GM18502 (cell line): ENCODE measurements around the gene VPS50.

ENCODE experiments used
- ATAC-seq: cut with Tn5 transposase; IDR thresholded peaks from one replicate; pipeline ENCODE4 v1.9.1; 2021; ENCODE audit warnings: mild to moderate bottlenecking; ENCODE audit not compliant: unreplicated experiment, poor library complexity

The VPS50 gene

DNA sequence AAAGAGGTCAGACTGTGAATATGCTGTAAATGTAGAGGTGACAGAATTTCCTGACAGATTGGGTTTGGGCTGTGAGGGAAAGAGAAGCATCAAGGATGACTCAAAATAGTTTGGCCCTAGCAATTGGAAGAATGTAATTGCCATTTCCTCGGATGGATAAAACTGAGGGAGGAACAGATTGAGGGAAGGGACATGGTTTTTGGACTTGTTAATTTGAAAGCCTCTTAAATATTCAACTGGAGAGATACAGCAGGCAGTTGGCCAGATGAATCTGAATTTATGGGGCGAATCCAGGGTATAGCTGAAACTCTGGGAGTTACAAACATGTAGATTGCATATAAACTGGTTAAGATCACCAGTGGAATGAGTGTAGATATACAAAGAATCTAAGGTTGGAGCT, 3.4 kb downstream of the VPS50 start:
- ATAC-seq = no peak

DNA sequence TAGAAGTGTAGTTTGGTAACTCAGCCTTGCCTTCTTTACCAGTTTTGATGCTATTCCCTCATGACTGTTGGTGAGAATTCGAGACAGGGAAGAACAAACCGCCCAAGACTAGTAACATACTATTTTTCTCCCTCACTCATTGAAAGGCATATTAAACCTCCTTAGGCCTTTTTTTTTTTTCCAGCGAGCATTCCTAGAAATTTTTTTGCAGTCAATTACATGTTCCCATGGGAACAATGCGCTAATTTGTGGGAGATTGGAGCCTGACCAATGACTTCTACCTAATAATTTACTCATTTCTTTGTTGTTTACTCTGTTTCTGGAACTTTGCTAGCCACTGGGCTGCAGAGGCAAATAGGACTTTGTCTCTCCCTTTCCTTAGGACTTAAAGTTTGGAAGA, 6.0 kb downstream of the VPS50 start:
- ATAC-seq = no peak

DNA sequence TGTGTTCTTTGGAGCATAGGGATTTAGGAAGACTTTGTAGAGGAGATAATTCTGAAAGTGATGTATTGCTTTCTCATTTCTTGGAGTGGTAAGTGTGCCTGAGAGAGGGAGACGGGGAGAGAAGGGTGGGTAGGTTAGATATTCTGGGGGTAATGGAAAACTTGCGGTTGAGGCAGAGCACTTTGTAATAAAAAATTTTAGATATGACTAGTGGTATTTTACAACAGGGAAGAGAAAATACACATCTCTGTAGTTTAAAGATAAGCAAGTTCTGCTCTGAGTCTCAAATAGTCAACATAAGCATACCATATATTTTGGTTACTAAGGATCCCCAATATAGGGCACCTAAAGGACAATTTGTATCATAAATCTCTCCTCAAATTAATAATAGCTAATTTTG, 6.6 kb downstream of the VPS50 start:
- ATAC-seq = no peak

DNA sequence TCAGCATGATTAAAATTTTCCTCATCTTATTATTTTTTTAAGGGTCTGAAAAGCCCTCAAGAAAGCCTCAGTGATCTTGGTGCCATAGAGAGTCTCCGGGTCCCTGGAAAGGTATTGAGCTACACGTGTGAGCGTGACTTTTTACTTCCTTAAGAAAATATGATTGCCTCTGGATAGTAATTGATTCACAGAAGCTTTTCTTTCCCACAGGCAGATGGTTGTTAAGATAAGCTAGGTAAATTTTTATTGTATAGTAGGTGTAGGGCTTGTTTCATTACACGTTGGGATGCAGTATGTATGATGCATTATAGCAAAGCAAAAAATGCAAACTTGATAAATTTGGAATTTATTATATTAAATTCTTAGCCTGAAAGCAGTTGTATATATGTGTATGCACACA, 7.7 kb downstream of the VPS50 start:
- no peak for ATAC-seq

DNA sequence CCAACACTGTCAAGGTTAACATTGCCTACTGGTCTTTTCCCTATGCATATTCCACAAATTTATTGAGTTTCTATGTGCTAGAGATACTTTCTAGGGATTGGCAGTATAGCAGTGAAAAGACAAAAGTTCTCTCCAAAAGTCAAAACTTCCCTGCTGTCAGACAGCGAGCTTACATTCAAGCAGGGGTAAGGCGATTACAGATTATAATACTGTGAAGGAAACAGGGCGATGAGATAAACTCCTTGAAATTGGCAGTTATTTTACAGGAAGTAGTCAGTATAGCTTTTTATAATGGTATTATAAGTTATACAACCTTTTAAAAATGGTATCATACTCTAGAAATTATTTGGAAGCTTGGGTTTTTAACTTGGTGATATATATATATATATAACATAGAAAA, 9.9 kb downstream of the VPS50 start:
- ATAC-seq = no peak

DNA sequence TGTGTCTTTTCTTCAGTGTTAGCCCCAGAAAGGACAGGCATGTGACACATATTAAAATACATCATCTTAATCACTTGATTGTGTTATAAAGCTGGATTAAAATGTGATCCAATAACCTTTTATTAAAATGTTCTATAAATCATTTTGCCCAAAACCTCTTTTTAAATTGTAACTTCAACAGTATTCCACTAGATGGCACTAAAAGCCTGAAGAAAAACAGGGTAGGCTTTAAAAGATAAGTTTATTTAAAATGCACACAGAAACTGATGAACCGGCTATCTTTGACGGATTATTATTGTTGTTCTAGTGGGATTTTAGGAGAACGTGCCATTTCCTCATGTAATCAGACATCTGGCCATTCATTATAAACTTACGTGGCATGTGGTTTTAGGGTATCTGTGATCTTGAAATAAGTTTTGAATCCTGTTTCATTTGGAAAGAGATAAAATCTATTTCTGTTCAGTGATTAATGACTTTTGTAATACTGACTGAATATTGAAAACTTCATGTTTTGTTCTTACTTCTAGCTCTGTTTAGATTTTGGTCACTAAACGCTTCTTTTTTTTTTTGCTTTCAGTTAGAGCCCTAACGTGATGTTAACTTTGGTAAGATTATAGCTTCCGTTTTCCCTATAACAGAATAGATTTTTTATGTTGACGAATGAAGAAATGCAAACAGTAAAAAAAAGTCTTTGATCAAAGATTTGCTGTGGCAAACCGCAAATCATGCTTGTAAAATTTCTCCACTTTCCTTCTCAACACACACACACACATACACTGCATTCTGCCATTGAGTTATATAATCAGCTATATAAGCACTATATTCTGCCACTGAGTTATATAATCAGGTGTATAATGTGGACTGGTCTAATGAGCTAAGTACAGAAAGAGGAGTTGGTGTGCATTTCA, 13.6 kb downstream of the VPS50 start:
- ATAC-seq = no peak

DNA sequence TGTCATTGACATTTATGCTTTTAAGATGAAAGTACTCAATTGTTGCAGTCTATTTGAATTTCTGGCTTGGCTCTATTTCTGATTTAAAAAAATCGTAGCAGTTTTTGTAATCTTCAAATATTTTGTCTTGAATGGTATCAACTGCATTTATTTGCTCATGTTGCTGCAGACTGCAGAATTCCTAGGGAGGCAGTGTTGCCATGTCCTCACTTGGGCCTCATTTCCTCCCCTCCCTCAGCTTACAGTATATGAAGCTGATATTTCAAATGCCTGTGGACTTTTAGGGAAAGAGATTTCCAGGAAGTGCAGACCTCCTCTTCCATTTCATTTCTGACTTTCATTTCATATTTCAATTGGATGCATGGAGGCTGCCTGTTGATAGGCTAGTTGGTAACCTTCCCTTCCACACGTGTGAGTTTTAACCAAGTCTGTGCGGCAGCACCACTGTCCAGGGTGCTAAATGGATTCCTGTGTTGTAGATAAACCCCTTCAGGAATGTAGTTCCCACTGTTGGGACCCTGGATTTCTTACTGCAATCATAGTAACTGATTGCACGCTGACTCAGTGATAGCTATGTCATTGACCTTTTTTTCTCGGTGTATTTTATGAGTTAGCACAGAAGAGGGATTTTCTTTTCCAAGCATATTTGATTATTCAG, 17.5 kb downstream of the VPS50 start:
- ATAC-seq = no peak

DNA sequence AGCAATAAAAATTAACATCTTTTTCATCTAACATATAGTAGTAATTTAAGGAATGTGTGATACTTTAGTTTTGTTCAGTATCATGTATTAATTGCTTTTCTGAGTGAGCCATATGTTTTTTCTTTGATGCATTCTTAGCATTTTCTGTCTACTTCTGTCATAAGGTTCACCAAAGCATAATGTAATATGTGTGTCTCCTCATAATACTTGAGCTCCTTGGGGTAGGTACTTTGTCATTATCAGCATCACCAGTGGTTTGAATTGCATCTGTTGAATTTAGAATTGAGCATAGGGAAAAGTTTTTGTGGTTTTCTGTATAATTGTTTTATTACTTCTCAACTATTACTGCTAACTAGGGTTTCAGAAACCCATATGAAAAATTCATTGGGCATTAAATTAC, 26.5 kb downstream of the VPS50 start:
- no peak for ATAC-seq

DNA sequence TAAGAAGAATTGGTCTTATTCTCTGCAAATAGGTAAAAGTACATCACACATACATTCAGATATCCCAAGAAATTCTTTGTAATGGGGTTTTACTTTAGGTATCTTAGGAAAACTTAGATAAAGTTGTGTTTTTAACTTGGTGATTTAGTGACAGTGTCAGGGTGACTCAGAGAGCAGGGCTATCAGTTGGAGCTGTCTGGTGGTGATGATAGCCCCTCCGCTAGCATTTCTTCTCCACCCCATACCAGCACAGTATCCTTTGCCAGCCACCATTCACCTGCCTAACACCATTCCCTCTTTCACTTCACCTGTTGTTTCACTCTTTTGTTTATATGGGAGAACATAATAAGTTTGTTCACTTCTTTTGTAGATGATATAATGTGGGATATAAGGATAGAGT, 30.4 kb downstream of the VPS50 start:
- ATAC-seq = no peak

DNA sequence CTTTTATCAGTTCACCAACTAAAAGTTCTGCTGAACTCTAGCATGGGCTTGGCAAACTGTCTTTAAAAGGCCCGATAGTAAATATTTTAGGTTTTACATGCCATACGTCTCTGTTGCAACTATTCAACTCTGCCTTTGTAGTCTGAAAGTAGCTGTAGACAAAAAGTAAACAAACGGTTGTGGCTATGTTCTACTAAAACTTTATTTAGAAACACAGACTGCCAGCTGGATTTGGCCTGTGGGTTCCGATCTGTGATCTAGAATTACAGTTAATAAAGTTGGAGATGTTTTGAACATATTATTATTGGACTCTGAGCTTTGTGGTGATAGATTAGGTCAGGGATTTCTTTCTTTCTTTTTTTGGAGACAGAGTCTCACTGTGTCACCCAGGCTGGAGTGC, 33.1 kb downstream of the VPS50 start:
- ATAC-seq = no peak

DNA sequence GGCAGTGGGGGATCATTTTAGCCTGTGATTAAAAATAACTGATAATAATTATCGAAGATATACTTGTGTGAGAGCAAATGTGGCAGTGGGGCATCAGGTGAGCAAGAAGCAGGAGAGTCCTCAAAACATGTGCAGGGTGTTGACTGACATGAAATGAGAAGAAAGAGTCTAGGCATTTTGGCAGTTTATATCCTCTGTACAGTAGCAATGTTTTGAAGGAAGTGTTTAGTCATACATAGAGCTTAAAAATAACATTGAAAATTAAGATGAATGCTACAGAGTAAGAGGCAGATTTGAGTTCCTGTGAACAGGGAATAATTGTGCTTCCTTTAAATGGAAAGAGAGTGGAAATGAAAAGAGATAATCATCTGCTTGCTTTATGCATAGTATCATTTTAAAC, 47.4 kb downstream of the VPS50 start:
- no peak for ATAC-seq

DNA sequence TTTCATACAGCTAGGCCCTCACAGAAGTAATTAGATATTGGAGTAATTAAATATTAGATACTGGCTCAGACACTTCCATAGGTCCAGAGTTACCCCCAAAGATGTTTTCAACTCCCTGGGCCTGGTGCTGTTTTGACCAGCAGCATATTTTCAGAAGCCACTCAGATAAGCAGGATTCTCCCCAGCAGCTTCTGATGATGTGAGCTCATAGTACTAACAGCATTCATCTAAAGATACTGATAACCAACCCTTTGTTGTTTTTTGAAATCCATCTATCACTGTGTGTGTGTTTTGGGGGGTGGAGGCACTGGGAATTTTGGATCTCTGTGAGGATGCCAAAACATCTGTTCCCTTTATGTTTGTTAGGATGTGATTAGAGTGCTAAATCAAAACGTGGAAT, 52.7 kb downstream of the VPS50 start:
- no peak for ATAC-seq

DNA sequence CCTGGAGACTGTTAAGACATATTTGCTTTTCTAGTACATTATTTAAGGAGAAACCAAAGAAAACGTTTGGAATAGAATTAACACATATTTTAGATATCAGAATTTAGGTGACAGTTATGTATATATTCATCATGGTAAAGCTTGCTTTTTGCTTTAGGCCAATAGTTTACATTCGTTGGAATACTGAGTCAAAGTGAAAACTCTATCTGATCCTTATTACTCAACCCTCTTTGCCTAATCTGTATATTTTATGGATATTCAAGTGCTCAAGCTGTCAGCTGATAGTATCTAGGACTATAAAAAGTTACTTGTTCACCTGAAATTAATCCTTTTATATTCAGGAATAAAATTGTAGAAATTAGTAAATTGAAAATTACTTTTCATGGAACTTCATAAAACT, 61.1 kb downstream of the VPS50 start:
- ATAC-seq = no peak

DNA sequence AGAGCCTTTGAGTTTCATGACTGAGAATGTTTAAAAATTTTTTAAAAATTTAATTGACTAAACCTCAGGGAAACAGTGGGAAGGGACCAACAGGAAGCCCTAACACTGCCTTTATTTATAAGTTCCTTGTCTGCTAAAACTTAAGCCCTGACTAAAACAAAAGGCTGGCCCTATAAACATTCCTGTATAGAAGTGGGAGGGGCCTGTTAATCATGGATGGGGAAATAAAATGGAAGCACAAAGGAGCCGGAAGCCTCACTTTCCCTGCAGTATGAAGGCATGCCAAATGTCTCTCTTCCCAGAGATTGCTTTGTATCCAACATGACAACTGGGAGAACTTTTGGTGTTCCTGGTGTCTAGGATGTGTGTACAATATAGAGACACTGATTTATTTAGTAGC, 66.0 kb downstream of the VPS50 start:
- no peak for ATAC-seq

DNA sequence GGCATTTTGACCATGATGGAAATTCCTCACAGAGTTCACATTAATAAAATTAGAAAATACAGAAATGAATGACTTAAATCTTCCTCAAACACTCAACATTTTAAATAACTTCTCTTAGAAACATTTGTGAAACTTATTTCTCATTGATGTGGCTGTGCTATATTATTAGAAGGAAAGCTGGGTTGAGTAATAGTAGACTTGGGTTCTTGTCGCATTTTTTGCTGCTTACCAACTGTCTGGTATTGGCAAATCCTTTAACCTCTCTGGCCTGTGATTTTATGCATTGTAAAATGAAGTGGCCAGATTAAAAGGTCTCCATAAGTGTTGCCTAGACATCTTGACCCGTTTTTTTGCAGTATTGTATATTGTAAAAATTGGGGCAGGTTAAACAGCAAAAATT, 66.5 kb downstream of the VPS50 start:
- no peak for ATAC-seq

DNA sequence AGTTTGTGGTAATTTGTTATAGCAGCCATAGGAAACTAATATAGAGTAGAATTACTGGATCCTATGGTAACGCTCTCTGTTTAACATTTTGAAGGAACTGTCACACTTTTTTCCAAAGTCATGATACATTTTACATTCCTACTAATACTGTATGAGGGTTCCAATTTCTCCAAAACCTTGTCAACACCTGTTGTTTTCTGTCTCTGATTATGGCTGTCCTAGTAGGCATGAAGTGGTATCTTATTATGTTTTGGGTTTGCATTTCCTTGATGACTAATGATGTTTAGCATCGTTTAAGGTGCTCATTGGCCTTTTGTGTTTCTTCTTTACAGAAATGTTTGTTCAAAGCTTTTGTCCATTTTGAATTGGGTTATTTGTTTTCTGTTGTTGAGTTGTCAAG, 69.6 kb downstream of the VPS50 start:
- no peak for ATAC-seq

DNA sequence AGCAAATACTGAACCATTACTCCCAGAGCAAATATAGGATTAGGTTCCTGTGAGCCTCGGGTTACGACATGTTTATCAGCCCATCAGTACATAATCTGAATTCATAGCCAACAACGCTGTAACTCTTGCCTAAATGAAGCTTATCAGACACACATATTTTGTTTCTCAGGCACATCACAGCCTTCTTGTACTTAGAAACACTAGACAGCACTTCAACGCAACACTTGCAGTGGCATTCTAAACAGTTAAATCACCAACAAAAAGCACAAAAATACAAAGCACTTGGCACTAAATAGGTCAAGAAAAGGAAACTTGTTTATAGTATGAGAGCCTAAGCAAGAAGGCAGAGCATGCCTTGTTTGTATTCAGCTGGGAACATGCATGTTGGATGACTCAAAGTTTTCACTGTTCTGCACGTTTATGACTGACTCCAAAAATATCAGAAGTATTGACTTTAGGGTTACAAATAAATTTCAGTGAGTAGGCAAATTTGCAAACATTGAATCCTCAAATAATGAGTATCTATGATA, 75.0 kb downstream of the VPS50 start:
- no peak for ATAC-seq

DNA sequence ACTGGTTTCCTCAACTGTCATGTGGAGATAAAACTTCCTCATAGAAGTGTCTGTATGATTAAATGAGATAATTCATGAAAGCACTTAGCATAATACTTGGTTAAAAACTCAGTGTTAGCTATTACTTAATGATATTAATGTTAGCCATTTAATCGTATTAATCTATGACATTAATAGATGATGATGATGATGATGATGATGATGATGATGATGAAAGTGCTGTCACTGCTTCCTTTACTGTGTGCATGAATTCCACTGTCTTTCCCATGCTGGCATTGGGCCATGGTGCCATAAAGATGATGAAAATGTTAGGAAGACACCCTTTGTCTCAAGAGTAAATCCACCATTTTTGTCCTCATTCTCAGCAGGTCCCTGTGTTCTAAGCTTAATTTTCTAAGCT, 75.8 kb downstream of the VPS50 start:
- no peak for ATAC-seq

DNA sequence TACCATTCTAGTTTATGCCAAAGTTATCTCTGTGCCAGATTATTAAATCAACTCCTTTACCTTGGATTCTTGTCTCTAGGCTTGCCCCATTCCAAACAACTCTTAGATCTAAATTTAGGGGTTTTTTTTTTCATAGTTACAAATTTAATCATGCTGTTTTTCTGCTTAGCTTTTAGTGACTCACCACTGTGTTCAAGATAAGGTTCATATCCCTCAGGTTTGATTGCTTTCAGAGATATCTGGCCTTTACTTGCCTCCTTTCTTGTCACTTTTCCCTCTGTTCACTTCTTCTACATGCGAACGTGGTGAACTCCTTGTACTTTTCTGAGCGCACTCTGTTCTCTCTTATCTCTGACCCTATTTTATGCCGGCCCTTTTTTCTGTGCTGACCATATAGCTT, 78.2 kb downstream of the VPS50 start:
- no peak for ATAC-seq

DNA sequence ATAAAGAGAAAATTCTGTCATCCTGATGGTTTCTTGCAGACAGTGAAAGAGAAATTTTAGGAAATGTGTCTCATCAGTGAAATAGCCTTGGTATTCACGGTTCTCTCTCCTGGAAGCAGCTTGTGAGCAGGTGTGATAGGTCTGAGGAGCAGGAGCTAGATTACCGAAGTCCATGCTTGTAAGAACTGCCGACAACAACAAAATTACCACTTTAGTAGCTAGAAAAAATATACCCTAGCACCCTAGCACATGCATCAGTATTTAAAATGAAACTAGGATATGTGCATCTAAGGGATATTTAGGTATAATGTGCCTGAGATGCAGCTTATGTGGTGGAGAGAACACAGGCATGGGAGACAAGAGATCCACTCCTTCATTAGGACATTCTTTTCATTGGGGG, 82.3 kb downstream of the VPS50 start:
- ATAC-seq = no peak

DNA sequence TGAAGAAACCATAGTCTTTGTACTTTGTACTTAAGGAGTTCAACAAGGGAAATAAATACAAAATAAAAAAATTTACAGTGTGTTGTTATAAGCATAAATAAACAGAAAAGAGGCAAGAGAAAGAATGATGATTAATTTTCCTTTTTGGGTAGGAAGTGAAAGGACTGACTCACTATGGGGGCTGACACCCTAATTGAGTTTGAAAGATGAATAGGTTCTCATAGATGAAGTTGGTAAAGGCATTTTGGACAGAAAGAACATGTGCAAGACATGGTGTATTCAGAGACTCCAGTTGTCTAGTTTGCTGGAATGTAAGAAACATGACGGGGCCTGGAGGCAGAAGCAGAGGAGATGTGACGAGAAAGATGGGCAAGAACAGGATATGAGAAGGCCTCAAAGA, 83.7 kb downstream of the VPS50 start:
- ATAC-seq = no peak

DNA sequence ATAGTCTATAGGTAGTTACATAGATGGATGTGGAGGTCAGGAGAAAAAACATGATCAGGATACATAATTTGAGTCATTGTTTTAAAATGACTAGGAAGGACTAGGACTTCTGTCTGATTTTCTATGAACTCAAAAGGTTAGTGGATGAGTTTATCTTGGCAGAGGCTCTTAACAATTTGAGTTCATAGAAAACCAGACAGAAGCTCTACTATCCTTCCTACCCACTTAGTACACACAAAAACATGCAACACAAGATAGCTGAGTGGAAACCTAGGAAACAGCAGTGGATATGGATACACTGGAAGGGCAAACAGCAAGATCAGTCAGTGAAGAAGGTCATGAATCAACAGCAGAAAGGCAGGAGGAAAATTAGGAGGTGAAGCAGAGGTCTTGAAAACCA, 84.6 kb downstream of the VPS50 start:
- no peak for ATAC-seq
